Lung (tissue), 12 donors: Measurements from ENCODE around the gene SLC35F1. TPM values are rescaled to one million over a fixed set of nuclear protein-coding genes. Genes with fewer than 3 reads are reported as not detected.

Experiments used
- ATAC-seq: fragments of 200-7000 bp; cut with Tn5 transposase; one replicate; pipeline ENCODE4 v1.9.1; 2020; ENCODE audit warnings: moderate number of reproducible peaks; ENCODE audit not compliant: insufficient read depth, low FRiP score
- DNase-seq, 3 donors: peaks; one replicate each; pipeline ENCODE4 v3.0.0-alpha.2; 2013 to 2017
- H3K27ac ChIP-seq, 2 donors: one replicate each; pipeline ENCODE4 v1.5.1; 2013; ENCODE audit warnings: mild to moderate bottlenecking in 2 of 2, moderate library complexity in 2 of 2, control low read depth in 1 of 2, inconsistent platforms in 1 of 2, low read depth in 1 of 2, low read length in 1 of 2
- H3K27me3 ChIP-seq, 3 donors: one replicate each; pipeline ENCODE4 v1.5.1; 2013; ENCODE audit warnings: low read length in 2 of 3; ENCODE audit not compliant: control insufficient read depth in 3 of 3, insufficient read depth in 3 of 3
- H3K36me3 ChIP-seq, 4 donors: one replicate each; pipeline ENCODE4 v1.5.1; 2013; ENCODE audit warnings: low read length in 4 of 4, mild to moderate bottlenecking in 1 of 4, moderate library complexity in 1 of 4; ENCODE audit not compliant: control insufficient read depth in 4 of 4, insufficient read depth in 4 of 4
- H3K4me1 ChIP-seq, 5 donors: one replicate each; pipeline ENCODE4 v1.5.1; 2013; ENCODE audit warnings: low read length in 5 of 5, mild to moderate bottlenecking in 2 of 5, moderate library complexity in 1 of 5; ENCODE audit not compliant: control insufficient read depth in 5 of 5, insufficient read depth in 5 of 5
- H3K4me3 ChIP-seq: one replicate; pipeline ENCODE4 v1.5.1; 2013; ENCODE audit warnings: mild to moderate bottlenecking, control low read depth, moderate library complexity
- H3K9ac ChIP-seq, 2 donors: one replicate each; pipeline ENCODE4 v1.5.1; 2013; ENCODE audit warnings: low read length in 2 of 2, control low read depth in 1 of 2; ENCODE audit not compliant: insufficient read depth in 1 of 2
- H3K9me3 ChIP-seq, 4 donors: one replicate each; pipeline ENCODE4 v1.5.1; 2013; ENCODE audit warnings: low read length in 3 of 4, mild to moderate bottlenecking in 1 of 4, moderate library complexity in 1 of 4; ENCODE audit not compliant: control insufficient read depth in 4 of 4, insufficient read depth in 3 of 4
- CTCF ChIP-seq: IDR thresholded peaks from 2 replicates; pipeline ENCODE4 v1.5.1; 2012; ENCODE audit warnings: mild to moderate bottlenecking; ENCODE audit errors: control extremely low read depth, extremely low read depth
- WGBS, 2 donors: extraction: QIAGEN DNeasy Blood & Tissue Kit; methylation state at CpG; one replicate each; pipeline ENCODE4 v1.1.7; 2013; 5-methylcytosine and 5-hydroxymethylcytosine counted together
- polyA plus RNA-seq, 2 donors: library from polyadenylated mRNA; stranded (reverse); fragments of 200-250 nt; gene quantifications; one replicate each; pipeline ENCODE4 v1.2.1, GENCODE V29; 2013
- total RNA-seq, 2 donors: library from RNA; depleted of rRNA in 1 of 2; stranded (reverse); fragments of >200 nt in 1 of 2; gene quantifications; one replicate each; pipeline ENCODE4 v1.2.1, GENCODE V29; 2014 to 2021
- donor health status: control.
- donor health status: control.
- donor health status: Bipolar disorder and iron deficiency.
- donor health status: healthy.
- donor health status: DM: yes; HTN: yes; CAD: no.

The SLC35F1 gene
- total and polyA plus RNA-seq, 4 donors = 0.04 to 5.7 (median 0.07) TPM

- WGBS, 2 donors = 70 to 73% methylated on average over 5 of the region's 5 CpGs
- Histone ChIP-seq H3K4me1 (peaks cover 0 to 6% (median 0%) of the 10 kb centered on the region in 5 donors), H3K27ac (no peak overlapping the region), H3K36me3 (no peaks in the 10 kb centered on the region), H3K27me3 (no peaks in the 10 kb centered on the region), H3K4me3 (no peak overlapping the region), H3K9ac (no peak overlapping the region), H3K9me3 (peaks cover 0 to 2% (median under 1%) of the 10 kb centered on the region in 4 donors)
- ATAC-seq = no peak
- DNase-seq = no peak
- TF ChIP-seq CTCF = no peak
Observed at GRCh38 chr6:118168421-118168820, 261.4 kb downstream of the SLC35F1 start.

GRCh38 chr6:118171852-118172251 is 264.8 kb downstream of the SLC35F1 start:
- H3K27me3 ChIP-seq = no peaks in the 10 kb centered on the region
- peaks cover 0 to 6% (median 3%) of the 10 kb centered on the region in 4 donors for H3K9me3 ChIP-seq
- H3K36me3 ChIP-seq = no peaks in the 10 kb centered on the region
- no peak for TF ChIP-seq CTCF
- no peaks in the 10 kb centered on the region for H3K4me1 ChIP-seq
- no peak overlapping the region for H3K4me3 ChIP-seq
- whole genome bisulfite sequencing, 2 donors = 70 to 79% methylated on average over 2 of the region's 2 CpGs
- ATAC-seq (no peak), DNase-seq (no peak)
- H3K9ac ChIP-seq = no peak overlapping the region
- H3K27ac ChIP-seq = no peak overlapping the region

- no peak for DNase-seq
Observed at GRCh38 chr6:118174071-118174470, 267.0 kb downstream of the SLC35F1 start.

More at GRCh38 chr6:118174071-118174470, 267.0 kb downstream of the SLC35F1 start:
- Histone ChIP-seq H3K9me3 (peaks cover 0 to 6% (median 3%) of the 10 kb centered on the region in 4 donors), H3K9ac (no peak overlapping the region), H3K4me3 (no peak overlapping the region), H3K27me3 (no peaks in the 10 kb centered on the region), H3K36me3 (no peaks in the 10 kb centered on the region), H3K27ac (no peak overlapping the region), H3K4me1 (no peaks in the 10 kb centered on the region)
- TF ChIP-seq CTCF = no peak
- 73 to 76% methylated on average over 1 of the region's 1 CpG for WGBS, 2 donors
- no peak for ATAC-seq
